ENCODE results near the gene GNG4. TPM values are rescaled to one million over a fixed set of nuclear protein-coding genes. Genes with fewer than 3 reads are reported as not detected.

GNG4 gene
- total and polyA plus RNA-seq, 2 of the 4 experiments (the other 2 are of a cell fraction) = 0.18 to 0.29 TPM

DNA sequence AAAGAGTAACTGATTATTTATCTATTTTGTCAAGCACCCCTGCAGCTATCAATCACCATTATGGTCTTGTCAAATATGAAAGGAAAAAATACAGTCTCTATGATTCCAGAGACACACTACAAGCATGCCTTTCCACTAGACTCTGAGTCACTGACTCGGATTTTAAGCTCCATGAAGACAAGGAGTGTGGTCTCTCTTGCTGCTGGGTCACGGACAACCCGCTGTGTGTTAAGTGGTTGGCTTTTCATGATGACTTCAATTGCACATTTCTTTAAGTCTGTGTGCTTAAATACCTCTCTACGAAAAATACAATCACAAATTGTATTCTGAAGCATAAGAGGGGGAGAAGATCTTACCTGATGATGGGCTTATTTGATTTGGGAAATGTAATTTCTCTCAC is 14.0 kb upstream of the GNG4 start:
- Histone ChIP-seq H3K4me1 (ENCODE audit: control insufficient read depth, insufficient read depth, low read length) (no peaks in the 10 kb centered on the region), H3K4ac (ENCODE audit: low read depth, low read length) (no peak overlapping the region), H3K4me2 (ENCODE audit: low read depth, low read length) (no peak overlapping the region), H2AK5ac (ENCODE audit: low read depth, low read length) (no peak overlapping the region), H2BK15ac (ENCODE audit: low read depth, low read length) (no peak overlapping the region), H4K20me1 (ENCODE audit: insufficient read depth, low read length) (no peaks in the 10 kb centered on the region), H3K18ac (ENCODE audit: low read depth, low read length) (no peak overlapping the region), H3K4me3 (ENCODE audit: insufficient read depth, low read depth, low read length) (no peak overlapping the region), H3K56ac (ENCODE audit: extremely low read depth, insufficient read depth, low read length) (no peak overlapping the region), H4K8ac (ENCODE audit: low read depth in 2 of 2, low read length in 2 of 2) (no peak overlapping the region), H3K27ac (ENCODE audit: insufficient read depth, low read length) (no peak overlapping the region), H2BK120ac (ENCODE audit: low read depth, low read length) (no peak overlapping the region), H3K79me1 (ENCODE audit: low read depth in 1 of 2, low read length in 2 of 2) (no peaks in the 10 kb centered on the region), H3K9ac (ENCODE audit: low read depth, low read length) (no peak overlapping the region), H3K27me3 (ENCODE audit: control insufficient read depth, insufficient read depth, low read length) (no peaks in the 10 kb centered on the region), H2BK20ac (ENCODE audit: low read depth, low read length) (no peak overlapping the region), H2AK9ac (replicated peaks; ENCODE audit: low read depth, low read length, poor library complexity) (no peak overlapping the region), H2AFZ (replicated peaks; ENCODE audit: low read length, poor library complexity) (no peak overlapping the region), H3K36me3 (ENCODE audit: control insufficient read depth, insufficient read depth, low read length) (0 out of 2 replicates have a peak, but pooled peaks cover 3% of the 10 kb centered on the region), H4K91ac (ENCODE audit: insufficient read depth, low read depth, low read length) (no peak overlapping the region), H3K9me1 (ENCODE audit: insufficient read depth, low read length) (0 out of 2 replicates have a peak, but pooled peaks cover 5% of the 10 kb centered on the region), H2BK5ac (ENCODE audit: low read depth, low read length, poor library complexity, severe bottlenecking) (no peak overlapping the region), H3K23ac (ENCODE audit: low read depth, low read length) (no peak overlapping the region), H3K9me3 (ENCODE audit: control insufficient read depth, insufficient read depth, low read length) (no peaks in the 10 kb centered on the region), H3K14ac (replicated peaks; ENCODE audit: low read depth, low read length) (no peak overlapping the region), H4K5ac (ENCODE audit: low read depth, low read length) (no peak overlapping the region)
- CTCF ChIA-PET = no interaction called here
- no peak for DNase-seq
- in situ Hi-C loops (cut with MboI; ENCODE audit: low sequenced_read_pairs) (no loop called here), dilution Hi-C loops (cut with HindIII; ENCODE audit: low sequenced_read_pairs, unreplicated experiment) (no loop called here), intact Hi-C loops (cut with micrococcal nuclease) (no loop called here)
- no CpG with 5 or more reads among the region's 4 CpGs for WGBS, 2 experiments (ENCODE audit: extremely low coverage in 2 of 2, insufficient read length in 1 of 2)
- BruUV-seq (replicated peaks) = no TSS peak
- no peak for ATAC-seq (ENCODE audit: low read depth)
- POLR2A ChIA-PET (ENCODE audit: unreplicated experiment) = no interaction called here
- TF ChIP-seq NFE2L2 (IDR thresholded peaks at IDR 0.05; ENCODE audit: low read depth, low read length) = no peak
- TF ChIP-seq FOS (IDR thresholded peaks at IDR 0.05; ENCODE audit: low read depth, low read length) = no peak
- TF ChIP-seq MAZ (IDR thresholded peaks at IDR 0.05; ENCODE audit: borderline replicate concordance, low read depth, low read length) = no peak
- TF ChIP-seq MXI1 (IDR thresholded peaks at IDR 0.05; ENCODE audit: borderline replicate concordance, low read depth, low read length) = no peak
- TF ChIP-seq, protein P1, sequence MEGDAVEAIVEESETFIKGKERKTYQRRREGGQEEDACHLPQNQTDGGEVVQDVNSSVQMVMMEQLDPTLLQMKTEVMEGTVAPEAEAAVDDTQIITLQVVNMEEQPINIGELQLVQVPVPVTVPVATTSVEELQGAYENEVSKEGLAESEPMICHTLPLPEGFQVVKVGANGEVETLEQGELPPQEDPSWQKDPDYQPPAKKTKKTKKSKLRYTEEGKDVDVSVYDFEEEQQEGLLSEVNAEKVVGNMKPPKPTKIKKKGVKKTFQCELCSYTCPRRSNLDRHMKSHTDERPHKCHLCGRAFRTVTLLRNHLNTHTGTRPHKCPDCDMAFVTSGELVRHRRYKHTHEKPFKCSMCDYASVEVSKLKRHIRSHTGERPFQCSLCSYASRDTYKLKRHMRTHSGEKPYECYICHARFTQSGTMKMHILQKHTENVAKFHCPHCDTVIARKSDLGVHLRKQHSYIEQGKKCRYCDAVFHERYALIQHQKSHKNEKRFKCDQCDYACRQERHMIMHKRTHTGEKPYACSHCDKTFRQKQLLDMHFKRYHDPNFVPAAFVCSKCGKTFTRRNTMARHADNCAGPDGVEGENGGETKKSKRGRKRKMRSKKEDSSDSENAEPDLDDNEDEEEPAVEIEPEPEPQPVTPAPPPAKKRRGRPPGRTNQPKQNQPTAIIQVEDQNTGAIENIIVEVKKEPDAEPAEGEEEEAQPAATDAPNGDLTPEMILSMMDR (conservative IDR thresholded peaks at IDR 0.05; ENCODE audit: low read depth, low read length) = no peak
- TF ChIP-seq MAFK (IDR thresholded peaks at IDR 0.05; ENCODE audit: low read depth, low read length) = no peak
- no peak for TF ChIP-seq BHLHE40 (IDR thresholded peaks at IDR 0.05; ENCODE audit: low read depth, low read length)
- no peak for TF ChIP-seq POLR2A (IDR thresholded peaks at IDR 0.05; ENCODE audit: low read depth, low read length)
- no peak for TF ChIP-seq CEBPB (IDR thresholded peaks at IDR 0.05; ENCODE audit: low read depth, low read length)
- TF ChIP-seq, protein P2, sequence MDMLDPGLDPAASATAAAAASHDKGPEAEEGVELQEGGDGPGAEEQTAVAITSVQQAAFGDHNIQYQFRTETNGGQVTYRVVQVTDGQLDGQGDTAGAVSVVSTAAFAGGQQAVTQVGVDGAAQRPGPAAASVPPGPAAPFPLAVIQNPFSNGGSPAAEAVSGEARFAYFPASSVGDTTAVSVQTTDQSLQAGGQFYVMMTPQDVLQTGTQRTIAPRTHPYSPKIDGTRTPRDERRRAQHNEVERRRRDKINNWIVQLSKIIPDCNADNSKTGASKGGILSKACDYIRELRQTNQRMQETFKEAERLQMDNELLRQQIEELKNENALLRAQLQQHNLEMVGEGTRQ (IDR thresholded peaks at IDR 0.05; ENCODE audit: low read depth, low read length) = no peak
- no peak for TF ChIP-seq RAD21 (IDR thresholded peaks at IDR 0.05; ENCODE audit: low read length)
